CMK (cell line): ENCODE data around the gene KLHL18.
"Not testable (repeated sequence)": the region's sequence is repeated elsewhere in the genome, so short reads cannot be mapped to it uniquely, and the experiment has no call there.

ENCODE experiments used
- DNase-seq: peaks from one replicate; pipeline ENCODE4 v3.0.0-alpha.2; 2010; ENCODE audit warnings: low read depth

The KLHL18 gene

DNA sequence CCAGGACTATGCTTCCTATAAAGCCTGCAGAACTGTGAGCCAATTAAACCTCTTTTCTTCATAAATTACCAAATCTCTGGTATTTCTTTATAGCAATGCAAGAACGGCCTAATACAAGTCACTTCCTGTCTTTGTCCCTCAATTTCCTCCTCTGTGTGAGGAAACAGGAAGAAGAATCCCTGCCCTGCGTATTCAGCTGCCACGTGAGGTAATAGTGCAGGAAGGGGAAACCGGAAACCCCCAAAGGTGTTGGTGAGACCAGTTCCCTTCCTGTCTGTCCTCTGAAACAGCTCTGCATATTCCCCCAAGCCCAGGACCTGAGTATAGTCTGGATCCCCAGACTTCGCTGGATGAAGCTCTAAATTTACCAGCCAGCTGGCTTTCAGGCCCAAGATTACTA, 80.0 kb downstream of the KLHL18 start:
- no peak for DNase-seq

DNA sequence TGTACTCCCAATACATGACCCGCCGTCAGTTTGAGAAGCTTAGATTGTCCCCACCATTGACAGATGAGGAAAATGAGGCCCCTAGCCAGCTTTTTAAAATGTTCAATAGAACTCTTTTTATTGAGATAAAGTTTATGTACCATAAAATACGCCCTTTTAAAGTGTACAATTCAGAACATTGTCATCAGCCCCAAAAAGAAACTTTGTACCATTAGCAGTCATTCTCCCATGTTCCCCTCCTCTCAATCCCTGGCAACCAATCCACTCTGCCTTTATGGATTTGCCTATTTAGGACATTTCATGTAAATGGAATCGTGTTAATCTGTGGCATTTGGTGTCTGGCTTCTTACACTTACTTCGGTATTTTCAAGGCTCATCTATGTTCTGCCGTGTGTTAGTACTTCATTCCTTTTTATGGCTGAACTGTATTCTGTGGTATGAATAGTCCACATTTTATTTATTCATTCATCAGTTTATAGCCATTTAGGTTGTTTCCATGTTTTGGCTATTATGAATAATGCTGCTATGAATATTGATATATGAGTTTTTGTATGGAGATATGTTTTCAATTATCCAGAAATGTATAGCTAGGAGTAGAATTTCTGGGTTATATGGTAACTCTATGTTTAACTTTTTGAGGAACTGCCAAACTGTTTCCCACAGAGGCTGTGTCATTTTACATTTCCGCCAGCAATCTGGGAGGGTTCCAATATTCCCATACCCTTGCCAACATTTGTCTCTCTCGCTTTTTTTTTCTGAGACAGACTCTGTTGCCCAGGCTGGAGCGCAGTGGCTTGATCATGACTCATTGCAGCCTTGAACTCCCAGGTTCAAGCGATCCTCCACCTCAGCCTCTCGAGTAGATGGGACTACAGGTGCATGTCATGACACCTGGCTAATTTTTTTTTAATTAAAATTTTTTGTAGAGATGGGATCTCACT, 82.7 kb downstream of the KLHL18 start:
- no peak for DNase-seq

DNA sequence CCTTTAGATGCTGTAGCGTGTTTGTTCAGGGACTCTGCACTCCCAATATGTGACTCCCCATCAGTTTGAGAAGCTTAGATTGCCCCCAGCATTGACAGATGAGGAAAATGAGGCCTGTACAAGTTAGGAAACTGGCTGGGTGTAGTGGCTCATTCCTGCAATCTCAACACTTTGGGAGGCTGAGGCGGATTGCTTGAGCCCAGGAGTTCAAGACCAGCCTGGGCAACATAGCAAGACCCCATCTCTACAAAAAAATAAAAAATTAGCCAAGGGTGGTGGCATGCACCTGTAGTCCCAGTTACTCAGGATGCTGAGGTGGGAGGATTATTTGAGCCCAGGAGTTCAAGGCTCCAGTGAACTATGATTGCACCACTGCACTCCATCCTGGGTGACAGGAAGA, 84.1 kb downstream of the KLHL18 start:
- DNase-seq = no peak

DNA sequence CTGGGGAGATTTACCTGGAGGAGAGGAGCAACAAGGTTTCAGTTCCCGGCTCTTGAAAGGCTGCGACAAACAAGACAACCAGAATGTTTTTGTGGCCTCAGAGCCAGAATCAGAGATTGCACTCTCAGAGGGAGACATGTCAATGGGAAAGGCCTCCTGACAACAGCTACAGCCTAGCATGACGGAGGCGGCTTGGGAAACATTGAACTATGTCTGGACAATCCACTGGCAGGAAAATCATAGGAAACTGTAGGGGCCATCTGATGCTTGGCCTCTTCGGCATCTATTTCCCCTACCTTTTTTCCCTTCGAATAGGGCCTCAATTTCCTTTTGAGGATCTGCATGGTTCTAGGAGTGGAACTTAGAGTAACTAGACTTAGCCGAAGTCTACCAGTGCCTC, 84.9 kb downstream of the KLHL18 start:
- DNase-seq = no peak

GRCh38 chr3:47370020-47370419, 87.3 kb downstream of the KLHL18 start:
- DNase-seq = not testable (repeated sequence)

- no peak for DNase-seq
Measured at GRCh38 chr3:47370887-47371697, 88.3 kb downstream of the KLHL18 start.

GRCh38 chr3:47374587-47374986, 91.8 kb downstream of the KLHL18 start:
- no peak for DNase-seq

- no peak for DNase-seq
Measured at GRCh38 chr3:47376393-47376792, 93.6 kb downstream of the KLHL18 start.

DNA sequence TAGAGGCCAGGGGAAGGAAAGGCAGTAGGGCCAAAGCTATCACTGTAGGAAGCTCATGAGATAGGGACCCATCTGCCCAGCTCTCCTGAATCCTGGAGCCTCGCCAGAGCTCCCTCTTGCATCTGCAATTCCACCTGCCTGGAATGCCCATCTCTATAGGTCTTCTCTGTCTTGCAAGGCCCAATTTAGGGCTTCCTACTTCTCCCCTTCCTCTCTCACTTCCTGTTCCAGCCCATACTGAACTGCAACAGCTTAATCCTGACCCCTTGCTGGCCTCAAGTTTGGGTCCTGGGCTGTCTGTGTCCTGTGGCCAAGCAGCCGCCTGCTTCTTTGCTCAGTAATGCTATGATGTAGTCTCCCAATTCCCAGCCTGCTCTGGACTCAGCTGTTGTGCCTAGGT, 94.4 kb downstream of the KLHL18 start:
- peak; percentile 56 for DNase-seq

DNA sequence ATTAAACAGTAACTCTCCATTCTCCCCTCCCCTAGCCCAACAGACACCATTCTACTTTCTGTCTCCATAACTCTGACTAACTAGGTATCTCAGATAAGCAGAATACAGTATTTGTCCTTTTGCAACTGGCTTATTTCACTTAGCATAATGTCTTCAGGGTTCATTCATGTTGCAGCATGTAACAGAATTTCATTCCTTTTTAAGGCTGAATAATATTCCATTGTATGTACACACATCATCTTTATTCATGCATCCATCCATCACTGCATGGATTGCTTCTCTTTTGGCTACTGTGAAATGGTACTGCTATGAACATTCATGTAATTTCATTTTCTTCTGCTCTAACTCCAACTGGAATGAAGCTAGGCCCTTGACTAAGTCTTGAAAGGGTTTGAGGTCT, 96.1 kb downstream of the KLHL18 start:
- no peak for DNase-seq

DNA sequence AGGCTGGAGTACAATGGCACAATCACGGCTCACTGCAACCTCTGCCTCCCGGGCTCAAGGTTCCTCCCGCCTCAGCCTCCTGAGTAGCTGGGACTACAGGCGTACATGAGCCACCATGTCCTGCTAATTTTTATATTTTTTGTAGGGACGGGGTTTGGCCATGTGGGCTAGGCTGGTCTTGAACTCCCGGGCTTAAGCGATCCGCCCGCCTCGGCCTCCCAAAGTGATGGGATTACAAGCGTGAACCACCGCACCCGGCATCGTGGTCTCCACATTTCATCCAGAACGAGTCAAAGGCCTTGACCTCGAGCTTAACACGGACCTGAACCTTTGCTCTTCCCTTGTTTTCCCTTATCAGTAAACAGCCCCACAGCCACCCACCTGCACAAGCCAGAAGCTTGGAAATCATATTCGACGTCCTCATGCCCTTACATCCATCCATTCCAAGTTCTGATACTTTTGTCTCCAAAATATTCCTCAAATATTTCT, 96.7 kb downstream of the KLHL18 start:
- DNase-seq = no peak

DNA sequence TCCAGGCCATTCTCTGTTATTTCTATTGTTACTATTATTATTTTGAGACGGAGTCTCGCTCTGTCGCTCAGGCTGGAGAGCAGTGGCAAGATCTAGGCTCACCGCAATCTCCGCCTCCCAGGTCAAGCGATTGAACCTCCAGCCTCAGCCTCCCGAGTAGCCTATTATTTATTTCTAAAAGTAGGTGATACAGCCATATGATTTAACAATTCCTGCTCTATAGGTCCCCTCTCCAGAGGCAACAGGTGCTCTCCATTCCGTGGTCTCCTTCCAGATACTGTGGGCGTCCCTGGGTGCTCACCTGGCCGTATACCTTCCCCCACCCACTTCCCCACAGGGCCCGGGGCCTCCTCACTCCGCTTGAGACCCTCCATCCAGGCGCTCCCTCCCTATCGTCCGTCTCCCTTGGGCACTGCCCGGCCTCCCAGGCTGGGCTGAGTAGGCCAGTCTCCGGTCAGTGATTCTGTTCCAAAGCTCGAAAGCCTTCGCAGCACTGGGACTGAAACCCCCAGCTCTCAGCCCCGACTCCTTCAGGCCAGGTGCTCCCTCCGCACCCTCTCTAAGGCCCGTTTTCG, 97.4 kb downstream of the KLHL18 start:
- DNase-seq = no peak

GRCh38 chr3:47380601-47381316, 98.0 kb downstream of the KLHL18 start, which contains the start of gene PTPN23:
PTPN23 (plus strand) TSS chr3:47381021; CDS start chr3:47381097, 76 bp downstream.
- DNase-seq = peak; percentile 97

DNA sequence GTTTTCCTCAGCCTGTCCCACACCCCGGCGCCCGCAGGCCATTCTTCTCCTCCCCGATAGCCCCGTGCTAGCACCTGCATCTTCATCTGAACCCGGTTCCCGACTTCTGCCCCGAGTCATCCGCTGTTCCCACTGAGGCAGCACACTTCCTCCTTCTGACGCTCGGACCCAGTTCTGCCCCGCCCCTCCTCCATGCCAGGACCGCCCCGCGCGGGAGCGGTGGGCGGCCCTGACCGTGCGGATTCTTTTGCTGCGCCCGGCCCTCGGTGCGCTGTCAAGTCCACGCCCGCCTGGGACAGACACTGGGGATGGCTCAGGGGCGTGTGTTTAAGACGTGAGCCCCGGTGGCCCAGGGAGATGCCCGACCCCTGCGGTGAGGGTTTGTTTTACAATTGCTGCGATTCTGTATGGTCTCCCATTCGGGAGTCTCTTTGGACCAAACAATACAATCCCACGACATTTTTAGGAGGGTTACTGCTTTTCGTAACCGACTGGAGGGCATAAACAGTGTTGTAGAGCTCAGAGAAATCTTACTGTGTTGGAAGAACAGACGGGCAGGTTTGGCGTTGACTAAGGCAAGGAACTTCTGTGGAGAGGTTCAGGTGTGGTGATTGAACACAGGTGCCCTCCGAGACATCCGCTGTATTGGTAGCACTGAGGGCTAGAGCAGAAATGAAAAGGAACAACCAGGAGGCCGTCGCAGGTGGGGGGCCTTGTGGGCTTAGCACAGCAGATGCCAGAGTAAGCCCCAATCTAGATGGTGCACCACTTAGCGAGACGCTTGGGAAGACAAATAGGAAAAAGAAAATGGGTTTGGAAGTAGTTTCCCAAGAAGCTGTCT, 98.8 kb downstream of the KLHL18 start:
- peak; percentile 77 for DNase-seq

DNA sequence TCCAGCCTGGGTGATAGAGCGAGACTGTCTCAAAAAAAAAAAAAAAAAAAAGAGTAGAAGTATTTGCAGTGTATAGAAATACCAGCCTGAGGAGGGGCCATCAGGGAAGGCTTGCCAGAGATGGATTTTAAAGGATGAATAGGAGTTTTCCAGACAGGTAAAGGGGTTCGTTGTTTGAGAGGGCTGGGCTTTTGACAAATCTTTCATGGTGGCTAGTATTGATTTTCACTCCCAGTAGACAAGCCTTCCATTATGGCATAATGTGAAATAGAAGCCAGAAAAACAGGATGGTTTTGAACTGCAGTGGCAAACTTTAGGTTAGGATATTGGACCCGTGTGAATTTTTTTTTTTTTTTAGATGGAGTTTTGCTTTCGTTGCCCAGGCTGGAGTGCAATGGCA, 101.7 kb downstream of the KLHL18 start:
- DNase-seq = no peak

DNA sequence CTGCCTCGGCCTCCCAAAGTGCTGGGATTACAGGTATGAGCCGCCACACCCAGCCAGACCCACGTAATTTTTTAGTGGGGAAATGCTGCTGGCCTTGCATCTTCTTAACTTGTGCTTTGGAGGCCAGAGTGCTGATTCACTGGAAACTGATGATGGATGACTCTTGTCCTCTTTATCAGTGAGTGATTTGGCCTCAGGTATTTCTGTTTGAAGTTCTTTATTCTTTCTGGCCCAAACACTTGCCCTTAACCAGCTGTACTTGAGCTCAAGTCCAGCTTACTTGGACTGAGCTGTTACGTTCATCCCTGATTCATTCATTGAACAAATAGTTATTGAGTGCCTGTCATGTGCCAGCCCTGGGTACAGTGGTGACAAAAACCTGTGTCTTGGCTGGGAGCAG, 102.3 kb downstream of the KLHL18 start:
- no peak for DNase-seq

- no peak for DNase-seq
Measured at GRCh38 chr3:47385796-47386195, 103.1 kb downstream of the KLHL18 start.

DNA sequence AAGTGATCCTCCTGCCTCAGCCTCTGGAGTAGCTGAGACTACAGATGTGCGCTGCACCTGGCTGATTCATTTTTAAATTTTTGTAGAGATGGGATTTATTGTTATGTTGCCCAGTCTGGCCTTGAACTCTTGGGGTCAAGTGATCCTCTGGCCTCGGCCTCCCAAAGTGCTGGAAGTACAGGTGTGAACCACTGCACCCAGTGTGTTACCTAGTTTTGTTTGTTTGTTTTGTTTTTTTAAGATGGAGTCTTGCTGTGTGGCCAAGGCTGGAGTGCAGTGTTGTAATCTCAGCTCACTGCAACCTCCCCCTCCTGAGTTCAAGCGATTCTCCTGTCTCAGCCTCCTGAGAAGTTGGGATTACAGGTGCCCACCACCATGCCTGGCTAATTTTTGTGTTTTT, 110.2 kb downstream of the KLHL18 start:
- no peak for DNase-seq

GRCh38 chr3:47394140-47394870, 111.6 kb downstream of the KLHL18 start:
- no peak for DNase-seq

DNA sequence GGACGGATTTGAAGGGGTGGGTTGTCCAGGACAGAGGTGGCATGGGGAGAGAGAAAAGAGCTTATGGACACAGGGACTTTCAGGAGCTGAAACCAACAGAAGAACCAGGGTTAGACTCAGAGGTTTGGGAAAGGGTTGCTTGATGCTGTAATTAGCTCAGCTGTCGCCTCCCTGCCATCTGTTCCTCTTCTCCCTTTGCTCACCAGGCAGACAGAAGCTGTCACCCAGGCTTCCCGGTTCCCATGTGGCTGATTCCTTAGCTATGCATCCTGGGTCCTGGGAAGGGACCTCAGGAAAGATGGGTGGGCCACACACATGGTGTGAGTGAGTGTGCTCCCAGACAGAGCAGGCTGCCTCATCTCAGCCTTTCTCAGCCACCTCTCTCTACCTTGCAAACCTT, 112.1 kb downstream of the KLHL18 start:
- no peak for DNase-seq
